GM12878 (cell line): ENCODE data around the gene C1S. TPM values are rescaled to one million over a fixed set of nuclear protein-coding genes. Genes with fewer than 3 reads are reported as not detected.

ENCODE experiments used
- CEBPZ ChIP-seq: fragments of 150-350 bp; IDR thresholded peaks from 2 replicates; pipeline ENCODE4 v1.6.1; 2016; ENCODE audit warnings: low read depth, low read length
- EZH2 ChIP-seq: IDR thresholded peaks from 2 replicates; pipeline ENCODE4 v1.6.1; 2012; ENCODE audit warnings: low read depth, mild to moderate bottlenecking, control low read depth, inconsistent platforms, low read length, borderline replicate concordance; ENCODE audit not compliant: control insufficient read depth
- MTA2 ChIP-seq: fragments of 450-650 bp; IDR thresholded peaks from 2 replicates; pipeline ENCODE4 v1.6.1; 2016; ENCODE audit warnings: low read depth, mild to moderate bottlenecking, moderate library complexity
- NFIC ChIP-seq: IDR thresholded peaks from 2 replicates; pipeline ENCODE4 v1.6.1; 2012; ENCODE audit warnings: low read depth, mild to moderate bottlenecking, inconsistent platforms, low read length, moderate library complexity
- NR2F1 ChIP-seq: fragments of 450-650 bp; conservative IDR thresholded peaks from 2 replicates; pipeline ENCODE4 v1.6.1; 2017; ENCODE audit warnings: mild to moderate bottlenecking
- SPI1 ChIP-seq: IDR thresholded peaks from 2 replicates; pipeline ENCODE4 v1.6.1; 2011; ENCODE audit warnings: low read depth, mild to moderate bottlenecking, low read length, moderate library complexity, borderline replicate concordance; ENCODE audit not compliant: insufficient read depth
- polyA plus RNA-seq, 11 experiments: library from polyadenylated mRNA; depleted of rRNA in 4 of 11; unstranded in 6 of 11; stranded (reverse) in 5 of 11; fragments of >200 nt; fragmentation: Nextera tagmentation in 4 of 11; fragmentation: Illumina TruSeq in 1 of 11; extraction: Ambion mirVana in 4 of 11; extraction: Trizol in 1 of 11; gene quantifications; 1 replicate in 1 of 11; 2 replicates in 10 of 11; pipeline versions ENCODE4 v1.2.1 to v1.2.3, GENCODE V29; 2011 to 2016; ENCODE audit warnings: inconsistent platforms in 2 of 11, missing spikeins in 2 of 11, low read depth in 1 of 11
- total RNA-seq, 4 experiments: library from RNA; depleted of rRNA in 3 of 4; stranded (reverse); fragments of >200 nt in 3 of 4; fragmentation: Illumina TruSeq in 1 of 4; extraction: Trizol in 1 of 4; gene quantifications; 2 replicates each; pipeline versions ENCODE4 v1.2.1 to v1.2.3, GENCODE V29; 2013 to 2021
- TF ChIP-seq, protein P1 (sequence below): IDR thresholded peaks from 2 replicates; pipeline ENCODE4 v1.6.1; 2011; ENCODE audit warnings: low read depth, mild to moderate bottlenecking, low read length, moderate library complexity, borderline replicate concordance; ENCODE audit errors: extremely low read depth
- TF ChIP-seq, protein P2 (sequence below): fragments of 450-650 bp; IDR thresholded peaks from 2 replicates; pipeline ENCODE4 v1.6.1; 2017; ENCODE audit warnings: mild to moderate bottlenecking, low read depth, inconsistent platforms; ENCODE audit not compliant: poor library complexity, severe bottlenecking

The C1S gene
- total and polyA plus RNA-seq, 10 of the 15 experiments (the other 5 are each of a cell fraction or from before 2014, with no cell fraction given) = 0.10 to 1.4 (median 0.42) TPM

DNA sequence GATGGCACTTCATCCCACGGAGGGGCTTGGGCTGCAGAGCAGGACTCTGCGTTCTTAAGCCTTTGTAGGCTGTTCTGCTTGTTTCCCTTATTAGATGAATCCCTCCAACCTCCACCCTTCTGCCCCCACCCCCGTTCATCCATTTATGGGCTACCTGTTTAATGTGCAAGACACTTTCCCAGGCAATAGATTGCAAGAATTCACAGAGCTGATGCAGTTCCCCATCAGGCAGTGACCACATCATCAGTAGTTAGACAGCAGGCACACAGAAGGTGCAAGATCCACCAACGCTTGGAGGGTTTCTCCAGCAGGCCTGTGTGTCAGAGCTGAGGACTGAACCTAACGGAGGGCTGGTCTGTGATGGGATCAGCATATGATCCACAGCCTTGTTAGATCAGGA lies 33.0 kb downstream of the C1S start (continued):
- TF ChIP-seq NR2F1 (no peak), EZH2 (no peak), SPI1 (no peak), MTA2 (no peak), CEBPZ (no peak), NFIC (no peak)
- TF ChIP-seq, protein P1, sequence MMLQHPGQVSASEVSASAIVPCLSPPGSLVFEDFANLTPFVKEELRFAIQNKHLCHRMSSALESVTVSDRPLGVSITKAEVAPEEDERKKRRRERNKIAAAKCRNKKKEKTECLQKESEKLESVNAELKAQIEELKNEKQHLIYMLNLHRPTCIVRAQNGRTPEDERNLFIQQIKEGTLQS = no peak
- TF ChIP-seq, protein P2, sequence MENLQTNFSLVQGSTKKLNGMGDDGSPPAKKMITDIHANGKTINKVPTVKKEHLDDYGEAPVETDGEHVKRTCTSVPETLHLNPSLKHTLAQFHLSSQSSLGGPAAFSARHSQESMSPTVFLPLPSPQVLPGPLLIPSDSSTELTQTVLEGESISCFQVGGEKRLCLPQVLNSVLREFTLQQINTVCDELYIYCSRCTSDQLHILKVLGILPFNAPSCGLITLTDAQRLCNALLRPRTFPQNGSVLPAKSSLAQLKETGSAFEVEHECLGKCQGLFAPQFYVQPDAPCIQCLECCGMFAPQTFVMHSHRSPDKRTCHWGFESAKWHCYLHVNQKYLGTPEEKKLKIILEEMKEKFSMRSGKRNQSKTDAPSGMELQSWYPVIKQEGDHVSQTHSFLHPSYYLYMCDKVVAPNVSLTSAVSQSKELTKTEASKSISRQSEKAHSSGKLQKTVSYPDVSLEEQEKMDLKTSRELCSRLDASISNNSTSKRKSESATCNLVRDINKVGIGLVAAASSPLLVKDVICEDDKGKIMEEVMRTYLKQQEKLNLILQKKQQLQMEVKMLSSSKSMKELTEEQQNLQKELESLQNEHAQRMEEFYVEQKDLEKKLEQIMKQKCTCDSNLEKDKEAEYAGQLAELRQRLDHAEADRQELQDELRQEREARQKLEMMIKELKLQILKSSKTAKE = no peak
